ENCODE data around the gene ACTG1.

DNA sequence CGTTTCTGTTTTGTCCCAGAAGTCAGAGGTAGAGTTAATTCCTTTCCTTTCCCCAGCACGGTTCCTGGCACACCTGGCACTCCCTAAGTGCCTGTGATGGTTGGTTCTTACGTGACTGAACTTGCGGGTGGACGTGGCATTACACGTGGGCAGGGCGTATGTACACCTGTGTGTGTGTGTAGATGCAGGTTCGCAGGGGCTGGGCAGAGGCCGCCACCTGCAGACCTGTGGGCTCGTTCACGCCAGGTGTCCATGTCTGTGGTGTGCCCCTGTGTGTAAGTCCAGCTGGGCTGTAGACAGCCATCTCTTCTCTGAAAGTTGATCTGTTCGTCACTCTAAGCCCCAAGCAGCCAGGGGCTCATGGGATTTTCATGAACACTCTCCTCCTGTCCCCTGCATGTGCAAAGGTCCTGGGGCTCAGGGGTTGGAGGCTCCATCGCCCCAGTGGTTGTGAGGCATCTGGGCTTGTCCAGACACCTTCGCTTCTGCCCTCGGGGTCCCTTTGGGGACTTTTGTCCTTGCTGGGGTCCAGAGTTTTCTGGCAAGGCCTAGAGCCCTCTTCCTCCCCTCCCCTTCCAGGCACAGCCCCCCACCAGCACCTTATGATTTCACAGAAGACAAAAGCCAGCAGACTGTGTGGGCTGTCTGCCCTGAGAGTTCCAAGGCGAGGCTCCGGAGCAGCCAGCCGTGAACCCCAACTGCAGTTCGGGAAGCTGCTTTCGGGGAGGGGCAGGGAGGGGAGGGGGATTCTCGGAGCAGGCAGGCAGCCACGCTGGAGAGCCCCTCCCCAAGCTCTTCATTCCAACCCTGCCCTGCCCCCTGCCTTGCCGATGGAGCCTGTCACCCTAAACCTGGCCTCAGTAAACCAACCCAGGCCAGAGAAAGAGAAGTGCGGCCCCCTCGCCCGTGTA is 10.1 kb upstream of the ACTG1 start:
- no peak for TF ChIP-seq SP1 (CRISPR knock-in tag; conservative IDR thresholded peaks at IDR 0.05)
- no peak for TF ChIP-seq OVOL2 (CRISPR knock-in tag; IDR thresholded peaks at IDR 0.05; ENCODE audit: borderline replicate concordance)
- TF ChIP-seq ATF3 (CRISPR knock-in tag; conservative IDR thresholded peaks at IDR 0.05): no peak
- no peak for TF ChIP-seq E2F5 (CRISPR knock-in tag; IDR thresholded peaks at IDR 0.05)
- no peak for TF ChIP-seq CREB1 (CRISPR knock-in tag; IDR thresholded peaks at IDR 0.05)
- TF ChIP-seq, protein P1, sequence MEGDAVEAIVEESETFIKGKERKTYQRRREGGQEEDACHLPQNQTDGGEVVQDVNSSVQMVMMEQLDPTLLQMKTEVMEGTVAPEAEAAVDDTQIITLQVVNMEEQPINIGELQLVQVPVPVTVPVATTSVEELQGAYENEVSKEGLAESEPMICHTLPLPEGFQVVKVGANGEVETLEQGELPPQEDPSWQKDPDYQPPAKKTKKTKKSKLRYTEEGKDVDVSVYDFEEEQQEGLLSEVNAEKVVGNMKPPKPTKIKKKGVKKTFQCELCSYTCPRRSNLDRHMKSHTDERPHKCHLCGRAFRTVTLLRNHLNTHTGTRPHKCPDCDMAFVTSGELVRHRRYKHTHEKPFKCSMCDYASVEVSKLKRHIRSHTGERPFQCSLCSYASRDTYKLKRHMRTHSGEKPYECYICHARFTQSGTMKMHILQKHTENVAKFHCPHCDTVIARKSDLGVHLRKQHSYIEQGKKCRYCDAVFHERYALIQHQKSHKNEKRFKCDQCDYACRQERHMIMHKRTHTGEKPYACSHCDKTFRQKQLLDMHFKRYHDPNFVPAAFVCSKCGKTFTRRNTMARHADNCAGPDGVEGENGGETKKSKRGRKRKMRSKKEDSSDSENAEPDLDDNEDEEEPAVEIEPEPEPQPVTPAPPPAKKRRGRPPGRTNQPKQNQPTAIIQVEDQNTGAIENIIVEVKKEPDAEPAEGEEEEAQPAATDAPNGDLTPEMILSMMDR (IDR thresholded peaks at IDR 0.05): no peak
- TF ChIP-seq, protein P2, sequence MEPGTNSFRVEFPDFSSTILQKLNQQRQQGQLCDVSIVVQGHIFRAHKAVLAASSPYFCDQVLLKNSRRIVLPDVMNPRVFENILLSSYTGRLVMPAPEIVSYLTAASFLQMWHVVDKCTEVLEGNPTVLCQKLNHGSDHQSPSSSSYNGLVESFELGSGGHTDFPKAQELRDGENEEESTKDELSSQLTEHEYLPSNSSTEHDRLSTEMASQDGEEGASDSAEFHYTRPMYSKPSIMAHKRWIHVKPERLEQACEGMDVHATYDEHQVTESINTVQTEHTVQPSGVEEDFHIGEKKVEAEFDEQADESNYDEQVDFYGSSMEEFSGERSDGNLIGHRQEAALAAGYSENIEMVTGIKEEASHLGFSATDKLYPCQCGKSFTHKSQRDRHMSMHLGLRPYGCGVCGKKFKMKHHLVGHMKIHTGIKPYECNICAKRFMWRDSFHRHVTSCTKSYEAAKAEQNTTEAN (CRISPR knock-in tag; IDR thresholded peaks at IDR 0.05): no peak

Measured in WTC11 (cell line).